Karpas-422 (cell line): ENCODE measurements around the gene NRGN. TPM values are rescaled to one million over a fixed set of nuclear protein-coding genes. Genes with fewer than 3 reads are reported as not detected.

ENCODE experiments used
- DNase-seq: peaks from one replicate; pipeline ENCODE4 v3.0.0-alpha.2; 2015
- H2AFZ ChIP-seq: fragments of 200-600 bp; sonication (generic); 2 replicates; pipeline ENCODE4 v1.6.1; 2014; ENCODE audit warnings: antibody characterized with exemption, low read length, mixed read lengths
- H3K27ac ChIP-seq: fragments of 200-600 bp; sonication (generic); 2 replicates; pipeline ENCODE4 v1.5.1; 2014; ENCODE audit warnings: mild to moderate bottlenecking, low read length, moderate library complexity
- H3K27me3 ChIP-seq: fragments of 200-600 bp; sonication (generic); 2 replicates; pipeline ENCODE4 v1.6.1; 2014; ENCODE audit warnings: low read length, mixed read lengths
- H3K36me3 ChIP-seq: fragments of 200-600 bp; sonication (generic); 2 replicates; pipeline ENCODE4 v1.6.1; 2014; ENCODE audit warnings: low read length, mixed read lengths; ENCODE audit not compliant: insufficient read depth
- H3K4me1 ChIP-seq: fragments of 200-600 bp; sonication (generic); 2 replicates; pipeline ENCODE4 v1.6.1; 2014; ENCODE audit warnings: mild to moderate bottlenecking, low read length, mixed read lengths
- H3K4me2 ChIP-seq: fragments of 200-600 bp; sonication (generic); 2 replicates; pipeline ENCODE4 v1.6.1; 2014; ENCODE audit warnings: low read length, low read depth, mild to moderate bottlenecking; ENCODE audit not compliant: poor library complexity, severe bottlenecking
- H3K4me3 ChIP-seq: fragments of 200-600 bp; sonication (generic); 2 replicates; pipeline ENCODE4 v1.5.1; 2014; ENCODE audit warnings: mild to moderate bottlenecking, antibody characterized with exemption, low read length, mixed read lengths
- H3K79me2 ChIP-seq: fragments of 200-600 bp; sonication (generic); 2 replicates; pipeline ENCODE4 v1.6.1; 2014; ENCODE audit warnings: mild to moderate bottlenecking, low read length, mixed read lengths
- H3K9ac ChIP-seq: fragments of 200-600 bp; sonication (generic); 2 replicates; pipeline ENCODE4 v1.6.0; 2014; ENCODE audit warnings: low read length
- H3K9me2 ChIP-seq: fragments of 200-600 bp; sonication (generic), shearing (Covaris generic); replicated peaks from 2 replicates; pipeline ENCODE4 v1.6.0; 2014; ENCODE audit warnings: mild to moderate bottlenecking, low read length, moderate library complexity; ENCODE audit not compliant: insufficient read depth
- H3K9me3 ChIP-seq: fragments of 300-700, 200-600 bp; sonication (generic); 2 replicates; pipeline ENCODE4 v1.6.1; 2014; ENCODE audit warnings: low read length, mixed read lengths
- H4K20me1 ChIP-seq: fragments of 200-600 bp; sonication (generic); 2 replicates; pipeline ENCODE4 v1.6.1; 2014; ENCODE audit warnings: mild to moderate bottlenecking, antibody characterized with exemption, low read length, low read depth; ENCODE audit not compliant: insufficient read depth
- total RNA-seq: library from RNA; depleted of rRNA; stranded (reverse); fragments of >200 nt; shearing (Covaris generic); gene quantifications from 2 replicates; pipeline ENCODE4 v1.2.3, GENCODE V29; 2014; ENCODE audit warnings: low replicate concordance; rRNA removed

NRGN gene
- total RNA-seq, 1 experiment from 2014 or later = not detected

DNA sequence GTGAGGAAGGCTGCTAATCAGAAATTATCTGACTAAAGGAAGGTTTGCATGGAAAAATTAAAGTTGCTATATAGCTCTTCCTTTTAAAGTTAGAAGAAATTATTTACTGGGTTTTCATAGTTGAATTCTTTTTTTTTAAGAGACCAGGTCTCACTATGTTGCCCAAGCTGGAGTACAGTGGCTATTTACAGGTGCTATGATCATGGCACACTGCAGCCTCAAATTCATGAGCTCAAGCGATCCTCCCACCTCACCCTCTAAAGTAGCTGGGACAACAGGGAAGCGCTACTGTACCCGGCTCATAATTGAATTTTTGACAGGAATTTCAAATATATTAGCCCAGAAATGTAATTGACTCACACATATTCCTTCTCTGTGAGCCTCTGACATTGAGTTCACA lies 56.6 kb downstream of the NRGN start:
- no peak overlapping the region for H3K4me2 ChIP-seq
- no peak overlapping the region for H2AFZ ChIP-seq

More for the DNA sequence above, 56.6 kb downstream of the NRGN start:
- no peak overlapping the region for H3K9ac ChIP-seq
- no peaks in the 10 kb centered on the region for H3K36me3 ChIP-seq
- H3K4me3 ChIP-seq = no peak overlapping the region
- no peak overlapping the region for H3K27ac ChIP-seq
- H3K79me2 ChIP-seq = peaks cover 13% of the 10 kb centered on the region; the same call in 1 of the 2 replicates
- no peaks in the 10 kb centered on the region for H3K9me3 ChIP-seq
- H3K27me3 ChIP-seq = no peaks in the 10 kb centered on the region
- peaks cover 24% of the 10 kb centered on the region; the same call in 1 of the 2 replicates for H4K20me1 ChIP-seq
- DNase-seq = no peak
- H3K4me1 ChIP-seq = peaks cover 14% of the 10 kb centered on the region
- no peaks in the 10 kb centered on the region for H3K9me2 ChIP-seq

Other genes starting within 250 kb of the NRGN start
- not detected in 2 replicates for gene OR8B12, start 196.3 kb upstream of the NRGN start, total RNA-seq
- not detected in 2 replicates for gene OR8A1, start 169.9 kb upstream of the NRGN start, total RNA-seq
- not detected in 2 replicates for gene PANX3, start 128.5 kb upstream of the NRGN start, total RNA-seq
- 14.5 and 21.6 TPM in 2 replicates for gene TBRG1, start 117.1 kb upstream of the NRGN start, total RNA-seq
- gene SIAE, start 66.2 kb upstream of the NRGN start, total RNA-seq = 0.47 and 0.89 TPM in 2 replicates
- gene SPA17, start 66.0 kb upstream of the NRGN start, total RNA-seq = 1.2 and 10.4 TPM in 2 replicates
- gene VSIG2, start 12.3 kb downstream of the NRGN start, total RNA-seq = not detected in 2 replicates
- not detected in 2 replicates for gene ESAM, start 22.3 kb downstream of the NRGN start, total RNA-seq
- 5.2 and 7.6 TPM in 2 replicates for gene MSANTD2, start 60.5 kb downstream of the NRGN start, total RNA-seq
- 6.6 and 13.8 TPM in 2 replicates for gene ROBO3, start 125.5 kb downstream of the NRGN start, total RNA-seq
- gene ROBO4, start 157.9 kb downstream of the NRGN start, total RNA-seq = not detected in 2 replicates
- gene HEPN1, start 179.3 kb downstream of the NRGN start, total RNA-seq = not detected in 2 replicates
- not detected in 2 replicates for gene HEPACAM, start 196.1 kb downstream of the NRGN start, total RNA-seq
- gene CCDC15, start 214.3 kb downstream of the NRGN start, total RNA-seq = 1.8 and 2.3 TPM in 2 replicates